Astrocyte (in vitro differentiated cells and primary cell): ENCODE measurements around the gene DAZAP1. TPM values are rescaled to one million over a fixed set of nuclear protein-coding genes. Genes with fewer than 3 reads are reported as not detected.

Experiments used
- DNase-seq: peaks from one replicate; pipeline ENCODE4 v3.0.0-alpha.2; 2010; ENCODE audit warnings: low read depth
- FAIRE-seq: peaks from 2 replicates; lab custom pipeline; 2011; peaks lifted over from hg19 to GRCh38; lab: Jason Lieb, UNC
- H2AFZ ChIP-seq: 2 replicates; pipeline ENCODE4 v1.6.0; 2012; ENCODE audit warnings: low read depth, low read length, inconsistent platforms
- H3K27ac ChIP-seq: 2 replicates; pipeline ENCODE4 v1.5.1; 2011; ENCODE audit warnings: low read depth, low read length, inconsistent platforms
- H3K27me3 ChIP-seq: 2 replicates; pipeline ENCODE4 v1.6.0; 2011; ENCODE audit warnings: low read length, inconsistent platforms; ENCODE audit not compliant: insufficient read depth
- H3K36me3 ChIP-seq: 2 replicates; pipeline ENCODE4 v1.5.1; 2011; ENCODE audit warnings: low read length, inconsistent platforms; ENCODE audit not compliant: insufficient read depth
- H3K4me1 ChIP-seq: 2 replicates; pipeline ENCODE4 v1.5.1; 2011; ENCODE audit warnings: low read length, inconsistent platforms; ENCODE audit not compliant: insufficient read depth
- H3K4me2 ChIP-seq: 2 replicates; pipeline ENCODE4 v1.6.0; 2012; ENCODE audit warnings: low read length, inconsistent platforms
- H3K4me3 ChIP-seq: 2 replicates; pipeline ENCODE4 v1.5.1; 2011; ENCODE audit warnings: low read depth, mild to moderate bottlenecking, low read length, inconsistent platforms; ENCODE audit not compliant: insufficient read depth
- H3K79me2 ChIP-seq: 2 replicates; pipeline ENCODE4 v1.6.0; 2012; ENCODE audit warnings: mild to moderate bottlenecking, low read length, inconsistent platforms; ENCODE audit not compliant: insufficient read depth
- H3K9ac ChIP-seq: 2 replicates; pipeline ENCODE4 v1.6.0; 2012; ENCODE audit warnings: mild to moderate bottlenecking, low read length, inconsistent platforms
- H3K9me3 ChIP-seq: 2 replicates; pipeline ENCODE4 v1.5.1; 2012; ENCODE audit warnings: low read depth, mild to moderate bottlenecking, low read length, inconsistent platforms; ENCODE audit not compliant: insufficient read depth
- H4K20me1 ChIP-seq: 2 replicates; pipeline ENCODE4 v1.6.0; 2012; ENCODE audit warnings: low read length, inconsistent platforms; ENCODE audit not compliant: insufficient read depth
- H3K27ac Mint-ChIP-seq: one replicate; pipeline ENCODE4 v1.8.0; 2021; ENCODE audit warnings: mild to moderate bottlenecking, mixed read lengths; ENCODE audit not compliant: unreplicated experiment
- H3K27me3 Mint-ChIP-seq: one replicate; pipeline ENCODE4 v1.8.0; 2021; ENCODE audit warnings: low read depth, mixed read lengths; ENCODE audit not compliant: unreplicated experiment
- H3K36me3 Mint-ChIP-seq: one replicate; pipeline ENCODE4 v1.8.0; 2021; ENCODE audit warnings: low read depth, mixed read lengths; ENCODE audit not compliant: unreplicated experiment
- H3K4me1 Mint-ChIP-seq: one replicate; pipeline ENCODE4 v1.8.0; 2021; ENCODE audit warnings: low read depth, mixed read lengths; ENCODE audit not compliant: unreplicated experiment
- H3K4me3 Mint-ChIP-seq: one replicate; pipeline ENCODE4 v1.8.0; 2021; ENCODE audit warnings: mild to moderate bottlenecking, moderate library complexity, mixed read lengths; ENCODE audit not compliant: unreplicated experiment
- H3K9me3 Mint-ChIP-seq: one replicate; pipeline ENCODE4 v1.8.0; 2021; ENCODE audit warnings: mild to moderate bottlenecking, mixed read lengths; ENCODE audit not compliant: unreplicated experiment
- CTCF ChIP-seq: IDR thresholded peaks from 2 replicates; pipeline ENCODE4 v1.5.1; 2011; ENCODE audit warnings: low read depth, mild to moderate bottlenecking, inconsistent platforms, low read length, moderate library complexity; ENCODE audit not compliant: insufficient read depth
- EZH2 ChIP-seq: IDR thresholded peaks from 2 replicates; pipeline ENCODE4 v1.6.1; 2012; ENCODE audit warnings: mild to moderate bottlenecking, low read length, inconsistent platforms; ENCODE audit not compliant: insufficient read depth
- total RNA-seq: library from RNA; stranded (reverse); gene quantifications from 2 replicates; pipeline ENCODE4 v1.2.1, GENCODE V29; 2021

Gene DAZAP1
- total RNA-seq, 1 donor from 2014 or later = 108 TPM

GRCh38 chr19:1435378-1435989, 28.1 kb downstream of the DAZAP1 start:
- H3K27ac Mint-ChIP-seq = peak overlapping the region; percentile 26
- H3K79me2 ChIP-seq = peaks cover 36% of the 10 kb centered on the region

GRCh38 chr19:1437609-1438008, 30.2 kb downstream of the DAZAP1 start:
- Mint-ChIP-seq H3K36me3 (peaks cover 11% of the 10 kb centered on the region), H3K27ac (peak overlapping the region; percentile 96), H3K27me3 (no peaks in the 10 kb centered on the region), H3K4me1 (peaks cover 10% of the 10 kb centered on the region), H3K4me3 (peak overlapping the region; percentile 95), H3K9me3 (no peaks in the 10 kb centered on the region)
- Histone ChIP-seq H3K79me2 (peaks cover 46% of the 10 kb centered on the region), H3K36me3 (peaks cover 22% of the 10 kb centered on the region), H3K4me3 (no peak overlapping the region), H3K4me1 (peaks cover 14% of the 10 kb centered on the region), H4K20me1 (peaks cover 68% of the 10 kb centered on the region), H3K4me2 (peak overlapping the region; percentile 37), H3K9me3 (no peaks in the 10 kb centered on the region), H3K27me3 (no peaks in the 10 kb centered on the region), H3K9ac (peak overlapping the region; percentile 32), H2AFZ (no peak overlapping the region), H3K27ac (no peak overlapping the region)
- DNase-seq (no peak), FAIRE-seq (no peak)
- TF ChIP-seq EZH2 = no peak
- no peak for TF ChIP-seq CTCF

More at GRCh38 chr19:1435378-1435989, 28.1 kb downstream of the DAZAP1 start:
- no peak for FAIRE-seq
- H4K20me1 ChIP-seq = peaks cover 55% of the 10 kb centered on the region
- H3K27me3 Mint-ChIP-seq = no peaks in the 10 kb centered on the region
- DNase-seq = no peak
- TF ChIP-seq EZH2 = no peak
- TF ChIP-seq CTCF = no peak
- no peak overlapping the region for H3K9ac ChIP-seq
- no peak overlapping the region for H2AFZ ChIP-seq
- H3K4me3 Mint-ChIP-seq = no peak overlapping the region
- H3K9me3 ChIP-seq = no peaks in the 10 kb centered on the region
- peaks cover 2% of the 10 kb centered on the region for H3K4me1 Mint-ChIP-seq
- no peak overlapping the region for H3K27ac ChIP-seq
- no peak overlapping the region for H3K4me2 ChIP-seq
- peaks cover 9% of the 10 kb centered on the region for H3K36me3 Mint-ChIP-seq
- H3K36me3 ChIP-seq = peaks cover 7% of the 10 kb centered on the region
- peaks cover 14% of the 10 kb centered on the region for H3K4me1 ChIP-seq
- no peaks in the 10 kb centered on the region for H3K27me3 ChIP-seq
- no peaks in the 10 kb centered on the region for H3K9me3 Mint-ChIP-seq
- no peak overlapping the region for H3K4me3 ChIP-seq
